ENCODE data around the gene SKI.

Gene SKI

DNA sequence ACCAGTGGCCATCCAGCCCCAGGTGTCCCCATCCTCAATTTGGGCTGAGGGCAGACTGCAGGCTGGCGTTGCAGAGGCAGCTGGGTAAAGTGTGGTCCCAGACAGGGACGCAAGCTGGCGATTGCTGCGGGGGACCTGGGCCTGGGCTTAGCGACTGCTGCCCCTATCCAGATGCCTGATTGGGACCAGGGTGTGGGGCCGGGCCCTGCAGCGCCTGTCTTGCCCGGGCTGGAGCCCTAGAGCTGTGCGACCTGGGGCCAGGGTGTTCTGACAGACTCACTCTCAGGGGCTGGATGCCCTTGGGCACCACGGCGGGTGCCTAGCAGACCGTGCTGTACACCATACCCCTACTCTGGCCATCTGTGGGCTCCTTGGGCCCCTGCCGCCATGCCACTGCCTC, 17.3 kb upstream of the SKI start:
- DNase-seq: no peak

DNA sequence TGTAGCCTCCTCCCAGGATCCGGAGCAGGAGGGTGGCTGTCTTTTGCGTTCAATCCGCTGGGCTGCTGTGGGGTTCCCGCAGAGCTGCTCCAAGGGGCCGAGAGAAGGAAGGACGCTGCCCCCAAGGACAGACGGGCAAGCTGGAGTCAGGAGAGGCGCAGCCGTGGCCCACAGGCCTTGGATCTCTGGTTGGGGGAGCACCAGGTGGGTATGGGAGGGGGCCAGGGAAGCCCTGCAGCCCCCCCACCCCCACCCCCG, 15.9 kb upstream of the SKI start:
- DNase-seq: no peak

- DNase-seq: no peak
These were observed 15.3 kb upstream of the SKI start for GRCh38 chr1:2212532-2213491.

GRCh38 chr1:2213576-2214505, 14.3 kb upstream of the SKI start:
- no peak for DNase-seq

DNA sequence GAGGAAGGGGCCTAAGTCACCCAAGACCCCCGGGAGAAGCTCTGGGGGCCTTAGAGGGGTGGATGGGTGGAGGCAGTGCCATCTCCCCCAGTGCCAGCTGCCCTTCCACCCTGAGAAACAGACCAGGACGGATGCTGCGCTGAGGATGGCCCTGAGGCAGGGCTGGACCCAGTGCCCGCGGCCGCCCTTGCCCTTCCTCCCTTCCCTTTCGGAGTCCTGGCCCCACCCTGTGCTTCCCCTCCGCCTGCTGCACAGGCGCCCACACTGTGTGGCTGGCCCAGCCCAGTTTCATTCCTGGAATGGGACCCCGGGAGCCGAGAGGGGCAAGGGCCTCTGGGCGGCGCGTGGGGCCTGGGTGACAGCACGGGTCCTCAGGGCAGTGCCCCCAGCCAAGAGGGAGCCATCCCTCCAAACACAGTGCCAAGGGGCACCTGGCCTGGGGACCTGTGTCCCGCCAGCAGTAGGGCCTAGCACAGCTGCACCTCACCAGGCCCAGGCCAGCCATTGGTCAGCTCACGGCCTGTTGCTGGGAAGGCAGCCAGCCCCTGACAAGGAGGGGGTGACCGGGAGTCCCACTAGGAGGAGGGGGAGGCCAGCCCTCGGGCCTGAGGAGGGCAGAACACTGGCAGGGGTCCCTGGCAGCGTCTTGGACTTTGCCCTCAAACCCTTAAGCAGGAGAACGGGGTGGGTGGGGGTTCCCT, 13.4 kb upstream of the SKI start:
- no peak for DNase-seq

DNA sequence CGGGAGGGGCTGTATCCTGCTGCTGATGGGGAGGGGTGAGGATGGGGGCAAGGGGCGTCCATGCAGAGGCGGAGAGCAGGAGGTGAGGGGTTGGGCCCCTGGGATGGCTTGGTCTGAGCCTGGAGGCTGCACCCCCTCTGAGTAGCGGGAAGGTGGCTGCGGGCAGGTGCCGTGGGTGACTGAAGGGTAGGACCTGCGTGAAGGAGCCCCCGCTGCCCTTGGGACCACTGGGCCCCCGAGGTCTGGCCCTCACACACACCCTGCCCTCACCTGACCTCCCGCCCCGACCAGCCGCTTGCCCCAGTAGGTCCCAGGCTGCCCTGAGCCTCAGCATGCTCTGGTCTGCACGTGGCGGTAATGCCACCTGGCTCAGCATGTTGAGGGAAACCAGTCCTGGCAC, 12.8 kb upstream of the SKI start:
- no peak for DNase-seq

- DNase-seq: no peak
These were observed 12.0 kb upstream of the SKI start for GRCh38 chr1:2215909-2216766.

DNA sequence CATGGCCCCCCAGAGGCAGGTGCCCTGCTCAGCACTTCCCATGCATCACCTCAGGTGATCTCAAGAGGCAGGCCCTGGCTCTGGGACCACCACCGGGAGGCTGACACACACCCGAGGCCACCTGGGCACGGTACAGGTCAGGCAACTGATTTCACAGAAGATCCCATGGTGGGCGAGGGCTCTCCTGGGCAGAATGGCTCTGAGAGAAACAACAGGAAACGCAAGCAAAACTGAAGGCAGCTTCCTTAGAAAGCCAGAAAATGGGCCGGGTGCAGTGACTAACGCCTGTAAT, 11.4 kb upstream of the SKI start:
- DNase-seq: no peak

GRCh38 chr1:2221271-2221670, 6.8 kb upstream of the SKI start:
- DNase-seq: no peak

- no peak for DNase-seq
These were observed 3.9 kb upstream of the SKI start for GRCh38 chr1:2224170-2224584.

DNA sequence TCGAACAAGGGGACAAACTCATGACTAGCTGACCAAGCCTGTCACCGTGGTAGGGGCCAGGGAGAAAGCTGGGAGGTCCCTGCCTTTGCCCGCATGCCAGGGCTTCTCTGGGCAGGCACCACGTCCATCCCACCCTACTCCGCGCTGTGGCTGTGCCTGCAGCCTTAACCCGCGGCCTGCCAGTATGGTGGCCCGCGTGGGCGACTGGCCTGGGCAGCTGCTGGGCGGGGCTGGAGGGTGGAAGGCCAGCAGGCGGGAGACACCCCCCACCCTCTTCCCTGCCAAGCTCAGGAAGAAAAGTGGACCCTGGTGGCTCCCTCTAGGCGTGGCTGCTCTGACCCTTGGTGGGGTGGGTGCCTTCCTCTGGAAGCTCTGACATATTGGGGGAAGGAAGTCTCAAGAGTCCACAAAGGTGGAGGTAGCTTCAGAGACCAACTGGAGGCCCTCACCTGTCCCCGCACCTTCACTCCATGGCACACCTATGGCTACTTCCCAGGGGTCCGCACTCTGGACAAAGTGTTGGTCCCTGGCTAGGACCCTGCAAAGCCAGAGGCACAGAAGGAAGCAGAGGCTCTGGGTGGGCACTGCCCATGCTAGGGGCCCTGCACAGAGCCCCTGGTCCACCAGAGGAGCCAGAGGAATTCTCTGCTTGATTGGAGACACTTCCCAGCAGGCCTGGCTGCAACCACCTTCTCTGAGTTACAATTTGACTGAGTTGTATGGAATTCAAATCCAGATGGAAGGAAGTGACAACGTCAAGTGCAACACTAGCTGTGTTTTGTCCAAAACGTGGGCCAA, 3.3 kb upstream of the SKI start:
- DNase-seq: no peak

- no peak for DNase-seq
These were observed 1.4 kb upstream of the SKI start for GRCh38 chr1:2226525-2227345.

DNA sequence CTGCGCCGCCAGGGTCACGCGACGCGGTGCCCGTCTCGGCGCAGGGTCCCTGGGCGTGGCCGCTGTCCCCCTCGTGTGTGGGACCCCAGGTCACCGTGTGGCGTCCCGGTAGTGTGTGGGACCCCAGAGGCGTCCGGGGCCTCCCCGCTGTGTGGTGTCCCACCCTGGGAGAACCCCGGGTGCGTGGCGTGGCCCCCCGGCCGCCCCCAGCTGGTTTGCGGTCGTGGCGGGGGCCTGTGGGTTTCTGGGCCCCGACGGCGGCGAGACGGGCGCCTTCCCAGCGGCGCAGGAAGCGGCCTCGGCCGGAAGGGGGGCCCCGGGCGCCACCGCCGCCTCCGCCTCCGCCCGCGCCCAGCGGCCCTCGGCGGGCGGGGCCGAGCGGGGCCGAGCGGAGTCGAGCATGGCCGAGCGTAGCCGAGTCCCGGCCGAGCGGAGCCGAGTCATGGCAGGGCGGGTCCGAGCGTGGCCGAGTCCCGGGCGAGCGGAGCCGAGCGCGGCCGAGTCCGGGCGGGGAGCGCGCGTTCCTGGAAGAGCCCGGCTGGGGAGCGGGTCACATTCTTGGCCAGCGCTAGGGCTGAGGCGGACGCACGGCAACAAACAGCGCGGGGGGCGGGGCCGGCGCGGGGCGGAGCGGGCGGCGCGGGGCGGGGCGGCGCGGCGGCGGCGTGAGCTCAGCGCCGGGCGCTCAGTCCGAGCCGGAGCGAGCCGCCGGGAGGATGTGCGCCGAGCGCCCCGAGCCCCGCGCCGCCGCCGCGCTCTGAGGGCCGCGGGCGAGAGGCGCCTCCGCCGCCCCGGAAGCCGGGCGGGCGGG, 568 bp upstream of the SKI start:
- DNase-seq: peak; percentile 95

DNA sequence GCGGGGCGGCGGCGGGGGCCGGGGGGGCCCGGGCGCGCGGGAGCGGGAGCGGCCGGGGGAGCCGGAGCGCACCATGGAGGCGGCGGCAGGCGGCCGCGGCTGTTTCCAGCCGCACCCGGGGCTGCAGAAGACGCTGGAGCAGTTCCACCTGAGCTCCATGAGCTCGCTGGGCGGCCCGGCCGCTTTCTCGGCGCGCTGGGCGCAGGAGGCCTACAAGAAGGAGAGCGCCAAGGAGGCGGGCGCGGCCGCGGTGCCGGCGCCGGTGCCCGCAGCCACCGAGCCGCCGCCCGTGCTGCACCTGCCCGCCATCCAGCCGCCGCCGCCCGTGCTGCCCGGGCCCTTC, 546 bp downstream of the SKI start:
- DNase-seq: peak; percentile 24

DNA sequence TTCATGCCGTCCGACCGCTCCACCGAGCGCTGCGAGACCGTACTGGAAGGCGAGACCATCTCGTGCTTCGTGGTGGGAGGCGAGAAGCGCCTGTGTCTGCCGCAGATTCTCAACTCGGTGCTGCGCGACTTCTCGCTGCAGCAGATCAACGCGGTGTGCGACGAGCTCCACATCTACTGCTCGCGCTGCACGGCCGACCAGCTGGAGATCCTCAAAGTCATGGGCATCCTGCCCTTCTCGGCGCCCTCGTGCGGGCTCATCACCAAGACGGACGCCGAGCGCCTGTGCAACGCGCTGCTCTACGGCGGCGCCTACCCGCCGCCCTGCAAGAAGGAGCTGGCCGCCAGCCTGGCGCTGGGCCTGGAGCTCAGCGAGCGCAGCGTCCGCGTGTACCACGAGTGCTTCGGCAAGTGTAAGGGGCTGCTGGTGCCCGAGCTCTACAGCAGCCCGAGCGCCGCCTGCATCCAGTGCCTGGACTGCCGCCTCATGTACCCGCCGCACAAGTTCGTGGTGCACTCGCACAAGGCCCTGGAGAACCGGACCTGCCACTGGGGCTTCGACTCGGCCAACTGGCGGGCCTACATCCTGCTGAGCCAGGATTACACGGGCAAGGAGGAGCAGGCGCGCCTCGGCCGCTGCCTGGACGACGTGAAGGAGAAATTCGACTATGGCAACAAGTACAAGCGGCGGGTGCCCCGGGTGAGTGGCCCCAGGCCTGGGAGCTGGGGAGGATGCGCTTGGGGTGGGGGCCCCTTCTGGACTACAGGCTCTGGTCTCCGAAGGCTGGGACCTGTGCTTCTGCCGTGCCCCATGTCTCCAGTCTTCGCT, 1.1 kb downstream of the SKI start:
- DNase-seq: peak; percentile 49

GRCh38 chr1:2229911-2230731, 2.0 kb downstream of the SKI start:
- no peak for DNase-seq

DNA sequence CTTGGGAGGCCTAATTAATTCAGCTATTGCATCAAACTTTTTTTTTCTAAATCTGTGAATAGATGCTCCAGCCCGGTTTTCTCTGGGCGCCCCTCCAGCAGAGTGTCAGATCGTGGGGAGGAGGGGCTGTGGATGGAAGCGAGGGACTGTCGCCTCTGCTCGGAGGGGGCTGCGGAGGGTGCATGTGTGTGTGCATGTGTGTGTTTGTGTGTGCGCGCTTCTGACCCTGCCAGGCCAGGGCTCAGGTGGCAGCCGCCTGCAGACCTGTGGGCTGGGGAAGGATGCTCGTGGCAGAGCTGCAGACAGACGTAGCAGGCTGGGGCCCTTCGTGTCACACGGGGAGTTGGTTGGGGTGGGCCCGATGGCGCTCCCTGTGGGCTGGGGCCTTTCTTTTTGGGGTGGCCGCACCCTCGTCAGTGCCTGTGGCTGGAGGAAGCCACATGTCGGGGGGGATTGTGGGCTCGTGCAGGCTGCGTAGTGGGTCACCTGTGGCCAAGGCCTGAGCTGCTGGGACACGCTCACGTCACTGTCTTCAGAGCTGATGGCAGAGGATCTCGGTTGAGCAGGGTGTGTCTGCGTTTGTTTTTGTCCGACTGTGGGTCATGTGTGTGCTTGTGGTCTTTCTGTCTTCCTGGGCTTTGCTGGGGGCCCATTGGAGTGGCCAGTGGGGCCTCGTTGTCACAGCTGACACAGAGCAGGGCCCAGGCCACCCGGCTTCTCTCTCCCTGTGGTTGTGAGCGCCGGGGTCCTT, 2.8 kb downstream of the SKI start:
- DNase-seq: peak; percentile 33

All from stimulated activated CD4-positive, alpha-beta T cell treated with anti-CD3 and anti-CD28 coated beads, Interleukin-12 subunit alpha, Interleukin-12 subunit beta, amount 100 ng/mL, for 4 hours (primary cell).